ENCODE data around the gene BTBD9.

Gene BTBD9

DNA sequence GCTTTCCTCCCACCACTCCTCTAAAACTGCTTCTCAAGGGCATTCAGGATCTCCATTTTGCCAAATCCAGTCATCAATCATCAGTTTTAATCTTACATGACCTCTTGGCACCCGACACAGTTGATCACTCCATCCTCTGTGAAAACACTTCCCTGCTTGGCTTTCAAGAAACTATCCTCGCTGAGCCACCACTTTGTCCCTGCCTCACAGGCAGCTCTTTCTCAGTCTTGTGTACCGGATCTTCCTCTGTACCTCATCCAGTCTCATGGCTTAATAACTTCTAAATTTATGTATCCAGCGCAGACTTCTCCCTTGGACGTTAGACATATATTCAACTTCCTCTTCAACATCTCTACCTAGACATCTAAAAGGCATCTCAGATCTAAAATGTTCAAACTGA lies 89.9 kb downstream of the BTBD9 start:
- no peak for DNase-seq

GRCh38 chr6:38549180-38549579 lies 90.5 kb downstream of the BTBD9 start:
- DNase-seq = no peak

DNA sequence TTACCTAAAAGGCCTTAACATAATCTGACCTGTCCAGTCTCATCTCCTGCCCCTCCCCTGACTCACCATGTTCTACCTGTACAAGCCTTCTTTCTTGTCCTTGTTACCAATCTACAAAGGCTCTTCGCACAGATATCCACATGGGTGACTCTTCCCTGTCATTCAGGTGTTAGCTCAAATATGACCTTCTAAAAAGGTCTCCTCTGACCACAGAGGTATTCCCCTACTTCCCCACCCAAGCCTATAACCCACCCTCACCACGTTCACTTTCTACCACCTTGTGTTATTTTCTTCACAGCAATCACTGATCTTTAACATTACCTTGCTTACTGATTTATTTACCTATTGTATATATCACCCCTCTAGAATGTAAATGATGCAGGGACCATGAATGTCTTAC lies 96.7 kb downstream of the BTBD9 start:
- no peak for DNase-seq

GRCh38 chr6:38542031-38542430 lies 97.7 kb downstream of the BTBD9 start:
- no peak for DNase-seq

DNA sequence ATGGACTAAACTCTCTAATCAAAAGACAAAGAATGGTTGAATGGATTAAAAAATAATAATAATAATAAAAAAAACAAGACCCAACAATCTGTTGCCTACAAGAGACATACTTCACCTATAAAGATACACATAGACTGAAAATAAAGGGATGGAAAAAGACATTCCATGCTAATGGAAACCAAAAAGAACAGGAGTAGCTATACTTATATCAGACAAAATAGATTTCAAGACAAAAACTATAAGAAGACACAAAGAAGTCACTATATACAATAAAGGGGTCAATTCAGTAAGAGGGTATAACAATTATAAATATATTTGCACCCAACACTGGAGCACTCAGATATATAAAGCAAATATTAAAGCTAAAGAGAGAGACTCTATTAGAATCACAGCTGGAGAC lies 106.7 kb downstream of the BTBD9 start:
- DNase-seq = no peak

DNA sequence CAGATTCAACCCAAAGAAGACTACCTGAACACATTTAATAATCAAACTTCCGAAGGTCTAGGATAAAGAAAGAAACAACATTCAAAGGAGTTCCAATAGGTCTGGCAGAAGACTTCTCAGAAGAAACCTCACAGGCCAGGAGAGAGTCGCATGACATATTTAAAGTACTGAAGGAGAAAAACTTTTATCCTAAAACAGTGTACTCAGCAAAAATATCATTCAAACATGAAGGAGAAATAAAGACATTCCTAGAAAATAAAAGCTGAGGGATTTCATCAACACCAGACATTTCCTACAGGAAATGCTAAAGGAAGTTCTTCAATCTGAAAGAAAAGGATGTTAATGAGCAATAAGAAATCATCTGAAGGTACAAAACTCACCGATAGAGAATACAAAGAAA lies 108.6 kb downstream of the BTBD9 start:
- no peak for DNase-seq

- no peak for DNase-seq
Observed at GRCh38 chr6:38528196-38528965, 111.3 kb downstream of the BTBD9 start.

DNA sequence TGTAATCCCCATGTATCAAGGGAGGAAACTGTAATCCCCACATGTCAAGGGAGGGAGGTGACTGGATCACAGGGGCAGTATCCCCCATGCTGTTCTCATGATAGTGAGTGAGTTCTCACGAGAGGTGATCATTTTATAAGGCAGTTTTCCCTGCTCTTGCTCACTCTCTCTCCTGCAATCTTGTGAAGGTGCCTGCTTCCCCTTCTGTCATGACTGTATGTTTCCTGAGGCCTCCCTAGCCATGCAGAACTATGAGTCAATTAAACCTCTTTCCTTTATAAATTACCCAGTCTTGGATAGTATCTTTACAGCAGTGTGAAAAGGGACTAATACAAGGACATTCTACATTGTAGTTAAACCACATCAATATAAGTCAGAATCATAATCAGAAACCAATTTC lies 112.4 kb downstream of the BTBD9 start:
- no peak for DNase-seq

- no peak for DNase-seq
Observed at GRCh38 chr6:38525888-38526287, 113.8 kb downstream of the BTBD9 start.

DNA sequence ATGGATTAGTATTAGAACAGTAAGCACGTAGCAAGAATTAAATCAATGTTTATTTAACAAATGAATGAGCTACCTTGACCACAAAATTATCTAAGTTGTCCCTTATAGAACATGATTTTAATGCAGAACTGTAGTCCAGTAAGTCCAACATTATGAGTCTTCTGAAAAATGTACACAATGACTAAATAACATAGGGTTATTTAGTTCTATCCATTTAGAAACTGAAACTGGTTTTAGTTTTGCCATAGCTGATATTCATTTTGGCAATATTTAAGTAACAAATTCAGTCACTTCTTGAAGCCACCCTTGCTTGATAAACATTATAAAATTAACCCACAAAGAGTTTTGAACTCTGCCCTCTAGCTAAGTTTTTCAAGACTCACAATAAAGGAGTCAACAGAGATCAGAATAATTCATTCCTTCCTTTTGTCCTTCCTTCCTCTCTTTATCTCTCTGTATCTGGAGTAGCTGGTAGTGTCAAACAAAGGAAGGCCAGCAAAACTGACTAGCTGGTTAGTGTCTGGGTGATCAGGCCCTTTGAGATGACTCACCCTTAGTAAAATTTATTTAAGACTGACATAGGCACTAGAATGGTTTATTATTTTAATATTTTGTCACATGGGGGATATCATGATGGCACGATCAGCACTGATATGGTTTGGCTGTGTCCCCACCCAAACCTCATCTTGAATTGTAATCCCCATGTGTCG lies 115.1 kb downstream of the BTBD9 start:
- no peak for DNase-seq

- DNase-seq = no peak
Observed at GRCh38 chr6:38522322-38522721, 117.4 kb downstream of the BTBD9 start.

GRCh38 chr6:38518511-38519304 lies 121.0 kb downstream of the BTBD9 start:
- no peak for DNase-seq

DNA sequence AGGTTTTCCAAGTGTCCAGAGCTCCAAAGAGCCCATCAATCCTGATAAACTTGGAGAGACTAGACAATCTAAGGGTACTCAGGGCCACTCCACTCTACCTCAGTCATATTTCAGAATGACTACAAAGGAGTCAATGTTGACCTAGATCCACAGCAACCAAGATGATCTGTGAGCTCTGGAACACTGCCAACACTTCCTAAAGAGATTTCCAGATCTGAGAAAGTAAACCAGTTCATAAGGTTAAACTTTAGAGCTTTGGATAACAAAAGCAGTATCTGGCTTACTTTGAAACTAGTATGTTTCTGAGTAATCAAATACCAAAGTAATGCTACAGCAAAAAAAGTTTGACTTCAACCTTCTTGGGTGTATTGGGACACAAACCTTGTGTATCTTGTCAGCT lies 122.7 kb downstream of the BTBD9 start:
- no peak for DNase-seq

DNA sequence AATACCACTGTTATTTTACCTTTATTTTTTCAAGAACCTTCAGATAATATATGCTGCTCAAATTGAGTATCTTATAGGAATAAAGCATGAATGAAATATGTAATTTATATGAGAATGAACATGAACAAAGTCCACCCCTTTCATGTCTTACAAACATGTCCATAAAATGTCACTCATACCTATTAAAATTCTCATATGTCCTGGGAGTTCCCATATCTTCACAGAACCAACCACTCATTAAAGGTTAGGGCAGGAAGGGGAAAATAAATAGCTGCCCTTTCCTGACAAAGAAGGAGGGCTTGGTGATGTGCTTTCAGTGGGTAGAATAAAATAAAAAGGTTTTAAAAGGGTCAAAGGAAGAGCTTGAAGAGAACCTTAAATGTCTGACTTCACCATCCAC lies 125.3 kb downstream of the BTBD9 start:
- no peak for DNase-seq

DNA sequence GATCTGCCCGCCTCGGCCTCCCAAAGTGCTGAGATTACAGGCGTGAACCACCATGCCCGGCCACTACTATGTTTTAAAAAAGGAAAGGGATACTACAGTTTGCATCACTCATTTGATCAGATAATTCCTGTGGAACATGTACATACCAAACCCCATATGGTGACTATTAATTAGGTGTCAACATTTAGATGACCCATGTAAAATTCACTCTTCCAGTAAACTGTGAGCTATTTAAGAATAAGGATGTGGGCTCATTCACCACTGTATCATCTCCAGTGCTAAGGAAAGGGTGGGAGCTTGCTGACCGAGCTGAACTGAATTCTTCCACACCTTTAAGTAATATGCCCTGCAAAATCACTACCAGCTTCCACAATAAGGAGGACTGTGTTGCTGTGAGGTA lies 127.5 kb downstream of the BTBD9 start:
- DNase-seq = no peak

- DNase-seq = no peak
Observed at GRCh38 chr6:38510205-38510604, 129.5 kb downstream of the BTBD9 start.

- DNase-seq = no peak
Observed at GRCh38 chr6:38509713-38510112, 130.0 kb downstream of the BTBD9 start.

DNA sequence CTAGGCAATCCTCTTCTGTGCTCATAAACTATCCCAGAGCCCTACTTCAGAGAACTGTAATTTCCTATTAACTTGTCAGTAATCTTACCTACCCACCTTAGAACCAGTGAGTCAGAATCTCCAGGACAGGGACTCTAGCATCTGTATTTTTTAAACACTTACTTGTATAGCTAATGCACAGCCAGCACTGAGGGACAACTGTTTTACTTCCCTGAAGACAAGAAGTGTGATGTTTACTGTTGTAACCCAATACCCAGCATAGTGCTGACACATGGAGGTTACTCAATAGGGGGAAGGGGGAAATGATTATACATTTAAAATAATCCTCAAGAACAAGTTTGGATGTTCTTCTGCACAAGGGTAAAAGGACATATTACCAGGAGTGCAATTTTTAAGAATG lies 130.8 kb downstream of the BTBD9 start:
- no peak for DNase-seq

DNA sequence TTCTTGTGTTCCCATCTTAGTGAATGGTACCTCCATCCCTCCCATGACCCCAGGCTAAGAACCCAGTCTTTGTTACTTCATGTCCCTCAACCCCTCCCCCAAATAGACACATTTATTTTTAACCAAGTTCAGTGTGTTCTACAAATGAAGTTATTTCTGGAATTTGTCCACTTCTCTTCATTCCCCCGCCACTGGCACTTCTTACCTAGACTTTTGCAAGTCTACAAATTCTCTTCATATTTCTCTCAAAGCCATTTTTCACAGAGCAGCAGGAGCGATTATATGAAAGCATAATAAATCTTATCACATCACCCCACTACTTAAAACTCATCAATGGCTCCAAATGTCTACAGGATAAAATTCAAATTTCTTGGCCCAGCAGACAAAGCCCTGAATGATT lies 131.4 kb downstream of the BTBD9 start:
- no peak for DNase-seq

GRCh38 chr6:38507173-38507572 lies 132.6 kb downstream of the BTBD9 start:
- DNase-seq = no peak

DNA sequence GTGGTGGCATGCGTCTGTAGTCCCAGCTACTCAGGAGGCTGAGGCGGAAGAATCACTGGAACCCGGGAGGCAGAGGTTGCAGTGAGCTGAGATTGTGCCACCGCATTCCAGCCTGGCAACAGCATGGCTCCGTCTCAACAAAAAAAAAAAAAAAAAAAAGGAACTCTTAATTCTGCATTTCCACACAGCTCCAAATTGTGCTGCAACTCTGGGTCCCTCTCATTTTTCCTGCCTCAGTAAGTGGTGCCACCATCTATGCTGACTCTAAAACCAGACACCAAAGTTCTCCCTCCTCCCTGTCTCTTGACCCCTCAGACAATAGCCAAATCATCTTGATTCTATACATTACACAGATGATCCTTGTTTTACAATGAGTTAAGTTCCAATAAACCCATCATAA lies 133.9 kb downstream of the BTBD9 start:
- no peak for DNase-seq

DNA sequence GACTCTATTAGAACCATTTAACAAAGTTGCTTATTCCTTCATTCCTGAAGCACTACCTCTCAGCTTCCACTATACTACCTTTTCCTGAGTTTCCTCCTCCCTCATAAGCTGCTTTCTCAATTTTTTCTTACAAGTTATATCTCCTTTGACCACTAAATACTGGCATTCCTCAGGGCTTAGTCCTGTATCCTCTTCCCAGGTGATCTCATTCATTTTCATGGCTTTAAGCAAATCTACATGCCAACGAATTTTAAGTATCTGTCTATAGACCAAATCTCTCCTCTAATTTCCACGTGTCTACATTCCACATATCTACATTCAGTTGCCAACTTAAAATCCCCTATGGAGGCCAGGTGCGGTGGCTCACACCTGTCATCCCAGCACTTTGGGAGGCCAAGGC lies 134.7 kb downstream of the BTBD9 start:
- DNase-seq = no peak

GRCh38 chr6:38503960-38504682 lies 135.6 kb downstream of the BTBD9 start:
- DNase-seq = peak; percentile 57
